HG02970 (cell line): ENCODE measurements around the gene DIS3L2.

Source experiments
- ATAC-seq: cut with Tn5 transposase; IDR thresholded peaks from one replicate; pipeline ENCODE4 v1.9.1; 2021; ENCODE audit warnings: mild to moderate bottlenecking, moderate library complexity, moderate number of reproducible peaks; ENCODE audit not compliant: unreplicated experiment, low FRiP score

DIS3L2 gene

DNA sequence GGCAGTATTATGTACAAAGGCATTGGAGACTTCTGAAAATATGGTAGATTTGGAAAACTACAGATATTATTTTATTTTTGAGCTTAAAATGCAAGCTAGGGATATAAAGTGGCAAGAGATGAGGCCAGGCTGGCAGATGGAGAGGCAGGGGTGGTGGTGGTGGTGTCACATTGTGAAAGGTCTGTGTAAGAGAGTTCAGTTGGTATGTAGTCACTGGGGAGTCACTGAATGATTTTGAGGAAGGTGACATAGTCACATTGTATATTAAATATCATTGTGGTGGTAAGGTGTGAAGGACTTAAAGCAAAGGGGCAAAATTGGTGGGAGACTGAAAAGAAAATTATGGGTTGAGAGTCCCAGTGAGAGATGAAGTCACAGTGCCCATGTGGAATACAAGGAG lies 82.5 kb downstream of the DIS3L2 start:
- no peak for ATAC-seq

DNA sequence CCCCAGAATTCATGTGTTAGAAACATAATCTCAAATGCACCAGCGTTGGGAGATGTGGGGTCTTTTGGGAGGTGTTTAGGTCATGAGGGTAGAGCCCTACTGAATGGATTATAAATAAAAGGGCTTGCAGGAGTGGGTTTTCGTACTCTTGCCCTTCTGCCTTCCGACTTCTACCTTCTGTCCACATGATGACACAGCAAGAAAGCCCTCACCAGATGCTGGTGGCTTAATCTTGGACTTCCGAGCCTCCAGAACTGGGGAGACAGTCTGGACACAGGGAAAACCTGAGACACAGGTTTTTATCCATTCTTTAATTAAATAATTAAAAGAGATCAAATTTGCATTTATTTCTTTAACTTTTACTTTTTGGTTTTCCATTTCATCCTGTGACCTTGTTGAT lies 87.8 kb downstream of the DIS3L2 start:
- ATAC-seq, result no peak

DNA sequence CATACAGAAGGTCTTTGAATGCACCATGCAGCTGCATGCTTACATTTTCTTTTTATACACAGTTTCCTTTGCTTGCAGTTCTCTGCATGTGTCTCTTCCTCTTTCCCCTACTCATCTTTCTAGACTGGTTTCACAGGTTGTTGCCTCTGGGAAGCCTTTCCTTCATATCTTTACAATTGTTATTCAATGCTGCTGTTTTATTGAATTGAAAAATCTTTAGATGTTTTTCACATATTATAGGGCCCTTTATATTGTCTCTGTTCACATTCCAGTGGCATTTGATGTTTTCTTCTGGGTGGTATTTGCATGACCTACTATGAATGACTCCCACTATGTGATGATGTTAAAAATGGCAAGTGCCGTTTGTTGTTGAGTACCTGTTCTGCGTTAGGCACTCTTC lies 91.1 kb downstream of the DIS3L2 start:
- no peak for ATAC-seq

DNA sequence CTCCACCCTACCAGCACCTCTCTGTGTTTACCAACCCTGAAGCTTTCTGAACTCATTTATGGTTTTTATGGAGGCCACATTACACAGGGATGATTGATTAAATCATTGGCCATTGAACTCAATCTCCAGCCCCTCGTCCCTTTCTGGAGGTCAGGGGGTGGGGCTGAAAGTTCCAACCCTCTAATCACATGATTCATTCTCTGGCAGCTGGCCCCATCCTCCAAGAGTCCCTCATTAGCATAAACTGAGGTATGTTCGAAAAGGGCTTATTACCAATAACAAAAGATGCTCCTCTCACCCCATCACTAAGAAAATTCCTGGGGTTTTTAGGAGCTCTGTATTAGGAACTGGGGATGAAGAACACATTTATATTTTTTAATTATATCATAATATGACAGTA lies 92.3 kb downstream of the DIS3L2 start:
- ATAC-seq, result no peak

DNA sequence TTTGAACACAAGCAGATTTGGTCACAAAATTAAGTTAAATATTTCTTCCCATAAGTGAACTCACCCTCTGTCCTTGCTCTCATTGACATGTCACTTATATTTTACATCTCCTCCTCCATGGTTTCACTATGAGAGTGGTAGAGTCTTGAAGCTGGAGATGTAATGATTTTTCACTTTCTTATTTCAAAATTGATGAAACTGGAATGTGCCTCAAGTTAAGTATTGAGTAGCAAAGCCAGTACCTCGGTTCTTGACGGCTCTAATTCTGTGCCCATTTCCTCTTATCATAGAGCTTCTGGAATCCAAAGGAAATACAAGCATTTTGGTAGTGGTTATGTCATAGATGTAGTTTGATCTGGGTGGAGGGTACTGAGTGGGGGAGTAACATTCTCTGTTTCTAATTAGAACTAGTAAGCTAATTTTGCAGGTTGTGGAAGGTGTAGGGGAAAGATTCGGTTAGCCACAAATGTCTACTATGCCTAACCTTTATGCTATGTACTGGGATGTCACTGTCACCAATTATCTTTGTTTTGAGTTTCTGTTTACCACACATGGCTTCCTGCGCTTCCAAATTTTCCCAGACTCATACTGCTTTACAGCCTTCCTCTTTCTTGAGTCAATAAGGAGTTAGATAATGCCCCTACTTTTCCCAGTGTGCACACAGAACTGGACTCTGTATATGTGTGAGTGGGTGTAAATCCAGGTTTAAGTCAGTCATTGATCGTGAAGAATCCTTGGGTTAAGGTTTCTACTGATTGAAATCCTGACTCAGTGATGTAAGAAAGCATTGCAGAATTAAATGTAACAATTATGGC lies 96.8 kb downstream of the DIS3L2 start:
- ATAC-seq, result no peak

DNA sequence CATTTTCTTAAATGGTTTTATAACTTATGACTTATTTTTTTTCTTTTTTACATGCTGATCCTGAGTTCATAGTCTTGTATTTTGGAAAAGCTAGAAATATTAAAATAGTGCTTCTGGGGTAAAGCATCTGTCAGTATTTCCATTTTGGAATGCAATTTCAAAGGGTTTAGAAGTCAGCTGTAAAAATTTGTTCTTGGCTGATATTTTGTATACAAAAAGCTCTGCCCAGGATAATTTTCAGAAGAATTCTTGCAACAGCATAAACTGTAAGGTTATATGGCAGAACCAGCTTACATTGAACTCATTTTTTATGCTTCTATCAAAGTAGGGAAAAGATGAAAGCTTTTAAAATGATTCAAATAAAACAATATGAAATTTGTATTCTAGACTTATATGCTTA lies 97.4 kb downstream of the DIS3L2 start:
- ATAC-seq, result no peak

DNA sequence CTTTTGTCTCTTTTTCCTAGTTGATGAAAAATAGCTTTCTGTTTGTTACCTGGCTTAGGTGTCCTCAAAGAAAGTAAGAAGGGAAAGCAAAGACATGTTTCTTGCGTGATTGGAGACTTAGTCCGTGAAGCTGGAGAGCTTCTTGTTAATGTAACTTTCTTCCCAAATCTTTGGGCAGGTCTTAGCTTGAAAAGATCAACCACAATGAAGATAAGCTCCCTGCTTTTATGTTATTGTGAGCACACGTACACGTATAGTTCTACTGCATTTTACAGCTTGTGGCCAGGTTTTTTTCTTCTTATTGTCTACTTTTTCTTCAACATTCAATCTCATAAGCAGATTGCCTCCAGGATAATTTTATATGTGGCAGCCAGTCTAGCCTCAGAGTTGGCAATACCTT lies 99.8 kb downstream of the DIS3L2 start:
- no peak for ATAC-seq

DNA sequence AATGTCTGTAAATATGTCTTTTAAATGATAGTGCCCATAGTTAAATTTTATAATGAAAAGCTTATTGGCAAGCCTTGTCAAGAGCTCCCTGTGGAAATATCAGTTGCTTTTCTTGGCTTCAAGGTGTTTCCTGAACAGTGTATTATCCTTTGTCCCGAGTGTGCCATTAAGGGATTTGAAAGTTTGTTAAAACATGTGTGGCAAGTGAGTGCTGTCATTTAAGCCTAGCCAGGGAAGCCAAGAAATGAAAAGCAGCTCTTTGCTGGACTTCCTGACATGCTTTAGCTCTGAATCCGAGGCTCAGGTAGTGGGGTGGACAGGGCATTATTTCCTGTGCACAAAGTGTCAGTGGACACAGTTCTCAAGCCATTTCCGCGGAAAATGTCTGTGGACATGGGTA lies 111.5 kb downstream of the DIS3L2 start:
- no peak for ATAC-seq

DNA sequence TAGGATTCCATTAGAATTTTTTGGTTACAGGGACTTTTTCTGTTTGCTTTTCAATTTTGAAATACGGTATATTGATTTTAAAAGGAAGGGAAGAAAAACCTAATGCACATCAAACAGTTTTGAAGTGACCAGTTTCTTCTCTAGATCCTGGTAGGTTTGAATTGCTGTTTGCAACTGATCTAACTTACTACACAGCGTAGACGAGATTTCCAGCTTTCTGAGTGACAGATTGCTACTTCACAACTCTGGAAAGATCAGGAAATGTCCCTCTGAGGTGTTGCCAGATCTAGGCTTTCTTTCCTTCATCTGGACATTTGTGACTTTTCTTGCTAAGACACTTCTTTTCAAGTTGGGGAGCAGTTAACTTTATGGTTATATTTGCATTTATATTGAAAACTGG lies 112.2 kb downstream of the DIS3L2 start:
- ATAC-seq, result no peak

DNA sequence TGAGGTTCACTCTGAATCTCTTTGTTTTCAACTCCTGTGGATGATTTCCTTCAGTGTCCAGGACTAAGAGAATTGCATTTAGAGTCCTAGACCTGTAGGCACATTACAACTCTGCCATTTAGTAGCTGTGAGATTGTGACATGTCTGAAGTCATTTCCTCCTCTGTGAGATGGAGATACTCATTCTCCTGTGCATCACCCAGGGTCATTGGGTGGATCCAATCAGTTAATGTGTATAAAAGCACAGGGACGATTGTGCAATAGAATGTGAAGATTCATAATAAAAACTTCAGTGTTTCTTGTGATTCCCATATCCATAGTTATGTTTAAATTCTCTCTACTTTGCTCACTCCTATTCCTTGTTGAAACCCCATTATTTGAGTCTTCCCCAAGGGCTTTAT lies 113.6 kb downstream of the DIS3L2 start:
- ATAC-seq, result no peak

DNA sequence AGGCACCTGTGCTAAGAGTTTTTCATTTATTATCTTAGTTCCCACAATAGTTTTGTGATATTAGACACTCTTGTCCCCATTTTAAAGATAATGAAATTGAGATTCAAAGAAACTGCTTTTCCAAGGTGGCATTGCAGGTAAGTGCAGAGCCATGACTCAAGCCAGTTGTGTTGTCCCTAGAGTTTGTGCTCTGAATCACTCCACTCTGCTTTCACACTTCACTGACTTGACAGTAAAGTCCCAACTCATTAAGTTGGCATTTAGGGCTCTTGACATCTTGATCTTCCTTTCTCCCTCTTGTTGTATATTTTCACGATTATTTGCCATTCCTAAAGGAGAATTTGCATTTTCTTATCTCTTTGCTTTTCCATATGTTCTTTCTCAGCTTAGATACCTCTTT lies 114.3 kb downstream of the DIS3L2 start:
- no peak for ATAC-seq

DNA sequence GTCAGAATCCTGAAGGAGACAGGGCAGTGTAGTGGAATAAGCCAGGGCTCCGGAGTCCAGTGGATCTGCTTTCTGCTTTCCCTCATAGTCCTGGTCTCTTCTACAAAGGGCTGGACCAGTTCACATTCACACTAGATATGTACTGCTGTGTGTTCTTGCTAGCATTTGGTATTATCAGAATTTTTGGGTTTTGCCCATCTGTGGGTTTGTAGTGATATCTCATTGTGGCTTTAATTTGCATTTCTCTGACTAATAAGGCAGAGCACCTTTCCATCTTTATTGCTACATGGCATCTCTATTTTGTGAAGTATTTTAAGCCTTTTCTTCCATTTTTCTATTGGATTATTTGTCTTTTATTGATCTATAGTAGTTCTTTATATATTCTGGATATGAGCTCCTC lies 114.8 kb downstream of the DIS3L2 start:
- no peak for ATAC-seq

DNA sequence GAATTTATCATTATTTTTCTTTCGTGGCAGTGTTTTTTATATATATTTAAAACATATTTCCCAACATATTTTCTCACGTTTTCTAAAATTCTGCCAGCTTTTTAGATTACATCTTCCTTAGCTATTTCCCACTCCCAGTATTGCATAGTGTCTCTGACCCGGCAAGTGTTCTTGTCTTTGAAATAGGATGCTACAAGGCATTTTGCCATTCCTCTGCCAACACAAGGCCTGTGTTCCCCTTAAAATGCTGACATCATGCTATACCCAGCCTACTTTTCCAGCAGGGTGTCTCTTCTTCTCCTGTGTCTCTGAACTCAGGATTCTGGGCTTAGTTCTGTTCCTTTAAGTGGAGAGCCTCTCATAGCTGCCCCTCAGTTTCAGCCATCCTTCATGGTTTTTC lies 115.2 kb downstream of the DIS3L2 start:
- no peak for ATAC-seq

DNA sequence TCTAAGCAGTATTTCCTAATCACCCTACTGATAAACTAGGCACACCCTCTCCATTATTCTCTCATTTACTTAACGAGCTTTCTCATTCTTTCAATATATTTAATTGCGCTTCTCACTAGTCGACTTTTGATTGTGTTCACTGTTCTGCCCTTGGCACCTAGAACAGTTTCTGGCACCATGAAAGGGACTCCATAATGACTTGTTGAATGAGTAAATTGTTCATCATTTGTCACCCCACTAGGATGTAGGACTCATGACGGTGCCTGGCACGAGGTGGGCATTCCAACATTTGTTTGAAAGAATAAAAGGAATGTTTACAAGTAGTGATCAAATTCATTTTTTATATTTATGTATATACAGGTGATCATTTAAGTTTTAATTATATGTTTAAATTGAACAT lies 123.7 kb downstream of the DIS3L2 start:
- no peak for ATAC-seq

DNA sequence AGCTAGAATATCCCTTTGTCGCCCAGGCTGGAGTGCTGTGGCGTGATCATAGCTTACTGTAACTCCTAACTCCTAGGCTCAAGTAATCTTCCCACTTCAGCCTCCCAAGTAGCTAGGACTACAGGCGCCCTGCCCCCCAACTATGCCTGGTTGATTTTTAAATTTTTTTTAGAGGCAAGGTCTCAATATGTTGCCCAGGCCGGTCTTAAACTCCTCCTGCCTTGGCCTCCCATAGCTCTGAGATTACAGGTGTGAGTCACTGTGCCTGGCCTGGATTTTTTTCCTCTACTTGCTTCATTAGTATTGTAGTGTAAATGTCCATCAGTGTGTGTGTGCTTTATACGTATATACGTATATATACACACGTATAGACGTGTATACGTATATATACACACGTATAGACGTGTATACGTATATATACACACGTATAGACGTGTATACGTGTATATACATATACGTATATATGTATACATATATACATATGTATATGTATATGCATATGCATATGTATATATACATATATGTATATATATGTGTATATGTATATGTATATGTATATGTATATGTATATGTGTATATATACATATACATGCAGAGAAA lies 124.4 kb downstream of the DIS3L2 start:
- no peak for ATAC-seq

DNA sequence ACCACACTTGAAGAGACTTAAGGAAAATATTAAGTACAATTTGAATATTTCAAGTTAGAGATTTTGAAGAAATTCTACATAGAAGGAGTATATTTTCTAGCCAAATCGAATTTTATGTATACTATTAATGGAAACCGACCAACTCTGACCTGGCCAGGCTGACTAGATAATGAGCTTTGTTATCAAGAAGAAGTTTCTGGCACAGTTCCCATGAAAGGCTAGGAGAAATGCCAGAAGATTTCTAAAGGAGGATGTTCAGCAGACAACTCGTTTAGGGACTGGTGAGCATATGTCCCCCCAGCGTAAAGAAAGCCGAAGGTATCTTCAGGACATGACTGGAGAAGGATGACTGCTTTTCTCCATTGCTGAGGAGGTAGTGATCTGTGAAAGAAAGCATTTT lies 127.3 kb downstream of the DIS3L2 start:
- no peak for ATAC-seq

DNA sequence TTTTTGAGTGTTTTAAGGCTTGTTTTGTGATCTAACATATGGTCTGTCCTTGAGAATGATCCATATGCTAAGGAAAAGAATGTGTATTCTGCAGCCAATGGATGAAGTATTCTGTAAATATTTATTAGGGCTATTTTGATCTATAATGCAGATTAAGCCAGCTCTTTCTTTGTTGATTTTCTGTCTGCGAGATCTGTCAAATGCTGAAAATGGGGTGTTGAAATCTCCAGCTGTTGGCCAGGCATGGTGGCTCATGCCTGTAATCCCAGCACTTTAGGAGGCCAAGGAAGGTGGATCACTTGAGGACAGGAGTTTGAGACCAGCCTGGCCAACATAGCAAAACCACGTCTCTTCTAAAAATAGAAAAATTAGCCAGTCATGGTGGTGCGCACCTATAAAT lies 132.7 kb downstream of the DIS3L2 start:
- no peak for ATAC-seq

DNA sequence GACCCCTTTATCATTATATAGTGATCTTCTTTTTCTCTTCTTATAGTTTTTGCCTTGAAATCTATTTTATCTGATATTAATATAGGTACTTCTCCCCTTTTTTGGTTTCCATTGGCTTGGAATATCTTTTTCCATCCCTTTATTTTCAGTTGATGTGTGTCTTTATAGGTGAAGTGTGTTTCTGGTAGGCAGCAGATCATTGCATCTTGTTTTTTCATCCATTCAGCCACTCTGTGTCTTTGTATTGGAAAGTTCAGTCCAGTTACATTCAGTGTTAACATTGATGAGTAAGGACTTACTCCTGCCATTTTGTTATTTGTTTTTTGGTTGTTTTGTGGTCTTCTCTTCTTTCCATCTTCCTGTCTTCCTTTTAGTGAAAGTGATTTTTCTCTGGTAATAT lies 133.4 kb downstream of the DIS3L2 start:
- no peak for ATAC-seq

DNA sequence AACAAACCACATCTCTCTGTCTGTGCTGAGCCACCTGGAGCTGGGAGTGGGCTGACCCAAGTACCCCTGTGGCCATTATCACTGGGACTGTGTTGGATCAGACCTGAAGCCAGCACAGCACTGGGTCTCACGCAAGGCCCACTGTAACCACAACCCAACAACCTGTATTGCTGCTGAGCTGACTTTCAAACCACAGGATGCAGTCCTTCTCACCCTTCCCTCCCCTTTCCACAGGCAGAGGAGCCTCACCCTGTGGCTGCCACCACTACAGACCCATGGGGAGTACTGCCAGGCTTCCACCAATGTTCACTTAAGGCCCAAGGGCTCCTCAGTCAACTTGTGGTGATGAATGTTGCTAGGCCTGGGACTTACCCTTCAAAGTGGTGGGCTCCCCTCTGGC lies 135.7 kb downstream of the DIS3L2 start:
- no peak for ATAC-seq

DNA sequence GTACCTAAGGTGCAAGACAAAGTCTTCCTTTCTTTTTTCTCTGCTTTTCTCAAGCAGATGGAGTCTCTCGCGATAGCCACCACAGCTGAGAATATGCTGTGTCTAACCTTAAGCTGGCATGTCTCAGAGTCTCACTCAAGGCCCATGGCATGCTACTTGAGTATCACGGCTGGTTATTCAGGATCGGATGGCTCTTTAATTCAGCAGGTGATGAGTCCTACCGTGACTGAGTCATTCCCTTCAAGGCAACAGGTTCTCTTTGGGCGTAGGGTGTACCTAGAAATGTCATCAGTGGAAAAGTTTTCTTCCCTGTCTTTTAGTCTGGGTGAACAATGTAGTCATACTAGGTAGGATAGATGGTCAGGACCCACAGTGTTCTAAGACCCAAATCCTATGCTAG lies 136.2 kb downstream of the DIS3L2 start:
- no peak for ATAC-seq

DNA sequence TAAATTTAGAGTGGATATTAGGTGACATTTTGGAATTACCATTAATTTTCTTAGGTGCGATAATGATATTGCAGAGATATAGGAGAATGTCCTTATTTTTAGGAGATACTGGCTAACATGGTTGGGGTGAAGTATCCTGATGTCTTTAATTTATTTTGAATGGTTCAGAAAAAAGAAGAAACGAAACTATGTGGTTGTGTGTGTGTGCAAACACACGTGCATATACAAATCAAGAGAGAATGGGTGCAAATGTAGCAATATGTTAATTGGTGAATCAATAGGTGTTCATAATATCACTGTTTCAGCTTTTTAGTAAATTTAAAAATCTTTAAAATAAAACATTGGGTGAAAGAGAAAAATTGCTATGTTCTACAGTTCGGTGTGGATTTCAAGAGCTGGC lies 140.9 kb downstream of the DIS3L2 start:
- ATAC-seq, result no peak

DNA sequence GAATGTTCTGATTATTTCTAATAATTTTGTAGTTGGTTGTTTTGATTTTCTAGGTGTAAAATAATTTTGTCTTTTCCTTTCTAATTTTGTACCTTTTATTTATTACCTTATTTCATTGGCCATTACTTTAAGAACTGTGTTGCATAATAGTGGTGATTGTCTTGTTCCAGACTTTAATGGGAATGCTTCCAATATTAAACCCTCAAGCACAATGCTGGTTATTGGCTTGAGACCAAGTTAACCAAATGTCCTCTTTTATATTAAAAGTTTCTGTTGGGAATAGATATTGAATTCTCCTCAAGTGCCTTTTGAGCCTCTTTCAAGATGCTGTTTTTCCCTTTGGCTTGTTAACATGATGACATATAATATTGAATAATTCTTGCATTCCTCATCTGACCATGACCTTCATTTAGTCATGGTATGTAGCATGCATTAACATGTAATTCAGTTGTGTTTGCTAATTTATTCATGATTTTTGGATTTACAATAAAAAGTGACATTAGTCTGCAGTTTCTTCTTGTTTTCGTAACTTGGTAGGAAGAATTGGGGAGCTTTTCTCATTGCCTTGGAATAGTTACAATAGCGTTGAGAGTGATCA lies 141.7 kb downstream of the DIS3L2 start:
- ATAC-seq, result no peak
